Measurements from ENCODE around the gene C17orf100.
"Not testable (repeated sequence)": the region's sequence is repeated elsewhere in the genome, so short reads cannot be mapped to it uniquely, and the experiment has no call there.

The C17orf100 gene

GRCh38 chr17:6641247-6641863 lies 10.2 kb upstream of the C17orf100 start:
- DNase-seq (ENCODE audit: low read depth in 2 of 2) = no peak

- no peak for DNase-seq (ENCODE audit: low read depth in 2 of 2)
Observed at GRCh38 chr17:6642592-6642991, 9.0 kb upstream of the C17orf100 start.

GRCh38 chr17:6643451-6644125 lies 8.0 kb upstream of the C17orf100 start:
- DNase-seq (ENCODE audit: low read depth in 2 of 2) = no peak

- no peak for DNase-seq (ENCODE audit: low read depth in 2 of 2)
Observed at GRCh38 chr17:6648181-6648580, 3.4 kb upstream of the C17orf100 start.

GRCh38 chr17:6651919-6652452 lies 424 bp downstream of the C17orf100 start:
- DNase-seq (ENCODE audit: low read depth in 2 of 2) = no peak

GRCh38 chr17:6654841-6655731 lies 3.5 kb downstream of the C17orf100 start:
- no peak for DNase-seq (ENCODE audit: low read depth in 2 of 2)

- not testable (repeated sequence) for DNase-seq (ENCODE audit: low read depth in 2 of 2)
Observed at GRCh38 chr17:6655732-6656361, 4.3 kb downstream of the C17orf100 start.

GRCh38 chr17:6656797-6657632 lies 5.5 kb downstream of the C17orf100 start:
- not testable (repeated sequence) for DNase-seq (ENCODE audit: low read depth in 2 of 2)

- DNase-seq (ENCODE audit: low read depth in 2 of 2) = no peak
Observed at GRCh38 chr17:6657633-6658287, 6.2 kb downstream of the C17orf100 start.

GRCh38 chr17:6658411-6658810 lies 6.8 kb downstream of the C17orf100 start:
- not testable (repeated sequence) for DNase-seq (ENCODE audit: low read depth in 2 of 2)

GRCh38 chr17:6660101-6660500 lies 8.5 kb downstream of the C17orf100 start:
- no peak for DNase-seq (ENCODE audit: low read depth in 2 of 2)

- DNase-seq (ENCODE audit: low read depth in 2 of 2) = no peak
Observed at GRCh38 chr17:6660805-6661463, 9.4 kb downstream of the C17orf100 start.

GRCh38 chr17:6661464-6661848 lies 9.9 kb downstream of the C17orf100 start:
- DNase-seq (ENCODE audit: low read depth in 2 of 2) = no peak

- DNase-seq (ENCODE audit: low read depth in 2 of 2) = not testable (repeated sequence)
Observed at GRCh38 chr17:6663200-6663599, 11.6 kb downstream of the C17orf100 start.

- peak in 1 of 2 donors; percentile 27 for DNase-seq (ENCODE audit: low read depth in 2 of 2)
Observed at GRCh38 chr17:6666077-6666521, 14.5 kb downstream of the C17orf100 start.

GRCh38 chr17:6666557-6666956 lies 15.0 kb downstream of the C17orf100 start:
- no peak for DNase-seq (ENCODE audit: low read depth in 2 of 2)

- DNase-seq (ENCODE audit: low read depth in 2 of 2) = no peak
Observed at GRCh38 chr17:6667516-6667915, 16.0 kb downstream of the C17orf100 start.

GRCh38 chr17:6668219-6668618 lies 16.7 kb downstream of the C17orf100 start:
- no peak for DNase-seq (ENCODE audit: low read depth in 2 of 2)

GRCh38 chr17:6668727-6669425 lies 17.3 kb downstream of the C17orf100 start:
- DNase-seq (ENCODE audit: low read depth in 2 of 2) = no peak
